GM23338 (cell line): ENCODE results near the gene MLXIPL.

ENCODE experiments used
- EZH2 ChIP-seq: fragments of 200-600 bp; sonication (generic); IDR thresholded peaks from one replicate; pipeline ENCODE4 v1.8.0; 2017; ENCODE audit warnings: antibody characterized with exemption, mild to moderate bottlenecking, low read depth; ENCODE audit not compliant: unreplicated experiment
- EZH2phosphoT487 ChIP-seq: fragments of 200-600 bp; sonication (generic); IDR thresholded peaks from one replicate; pipeline ENCODE4 v1.8.1; 2018; ENCODE audit warnings: antibody characterized with exemption; ENCODE audit not compliant: unreplicated experiment
- JUNB ChIP-seq: IDR thresholded peaks from one replicate; pipeline ENCODE4 v1.6.1; 2016; ENCODE audit warnings: antibody characterized with exemption; ENCODE audit not compliant: unreplicated experiment
- POLR2AphosphoS5 ChIP-seq: IDR thresholded peaks from 2 replicates; pipeline ENCODE4 v1.6.1; 2016; ENCODE audit warnings: antibody characterized with exemption, low read depth
- ZNF331 ChIP-seq: fragments of 250-450 bp; sonication (Bioruptor Pico); IDR thresholded peaks from 2 replicates; pipeline ENCODE4 v1.5.0; 2020; ENCODE audit warnings: low read depth, mild to moderate bottlenecking, moderate library complexity
- TF ChIP-seq, protein P1 (sequence below), 2 experiments: fragments of 200-600 bp in 1 of 2; sonication (generic) in 1 of 2; conservative IDR thresholded peaks; 2 replicates each; pipeline versions ENCODE4 v1.5.1 to v1.6.1; 2016 to 2017; ENCODE audit warnings: antibody characterized with exemption in 2 of 2, low read depth in 2 of 2, mild to moderate bottlenecking in 2 of 2, moderate library complexity in 1 of 2
- TF ChIP-seq, protein P2 (sequence below): IDR thresholded peaks from one replicate; pipeline ENCODE4 v1.6.1; 2018; ENCODE audit warnings: antibody characterized with exemption; ENCODE audit not compliant: unreplicated experiment

DNA sequence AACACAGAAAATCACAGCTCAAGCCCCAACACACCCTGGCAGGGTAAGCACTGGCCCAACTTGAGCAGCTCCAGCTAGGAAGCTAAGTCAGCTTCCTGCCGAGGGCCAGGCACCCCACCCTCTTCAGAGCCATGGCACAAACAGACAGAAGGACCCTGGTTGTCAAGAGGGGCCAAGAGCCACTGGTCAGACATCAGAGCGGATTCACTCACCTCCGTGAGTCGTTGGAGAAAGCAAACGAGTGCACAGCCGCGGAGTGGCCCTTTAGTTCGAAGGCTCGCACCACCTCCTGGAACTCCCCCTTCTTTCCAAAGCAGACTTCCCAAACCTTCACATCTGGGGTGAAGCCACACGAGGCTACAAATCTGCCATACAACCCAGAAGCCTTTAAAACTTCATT is 53.3 kb downstream of the MLXIPL start:
- no peak for TF ChIP-seq EZH2phosphoT487
- TF ChIP-seq, protein P1, sequence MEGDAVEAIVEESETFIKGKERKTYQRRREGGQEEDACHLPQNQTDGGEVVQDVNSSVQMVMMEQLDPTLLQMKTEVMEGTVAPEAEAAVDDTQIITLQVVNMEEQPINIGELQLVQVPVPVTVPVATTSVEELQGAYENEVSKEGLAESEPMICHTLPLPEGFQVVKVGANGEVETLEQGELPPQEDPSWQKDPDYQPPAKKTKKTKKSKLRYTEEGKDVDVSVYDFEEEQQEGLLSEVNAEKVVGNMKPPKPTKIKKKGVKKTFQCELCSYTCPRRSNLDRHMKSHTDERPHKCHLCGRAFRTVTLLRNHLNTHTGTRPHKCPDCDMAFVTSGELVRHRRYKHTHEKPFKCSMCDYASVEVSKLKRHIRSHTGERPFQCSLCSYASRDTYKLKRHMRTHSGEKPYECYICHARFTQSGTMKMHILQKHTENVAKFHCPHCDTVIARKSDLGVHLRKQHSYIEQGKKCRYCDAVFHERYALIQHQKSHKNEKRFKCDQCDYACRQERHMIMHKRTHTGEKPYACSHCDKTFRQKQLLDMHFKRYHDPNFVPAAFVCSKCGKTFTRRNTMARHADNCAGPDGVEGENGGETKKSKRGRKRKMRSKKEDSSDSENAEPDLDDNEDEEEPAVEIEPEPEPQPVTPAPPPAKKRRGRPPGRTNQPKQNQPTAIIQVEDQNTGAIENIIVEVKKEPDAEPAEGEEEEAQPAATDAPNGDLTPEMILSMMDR (conservative IDR thresholded peaks at IDR 0.05; ENCODE audit: low read depth in 2 of 2): no peak
- no peak for TF ChIP-seq POLR2AphosphoS5
- TF ChIP-seq EZH2: no peak
- no peak for TF ChIP-seq ZNF331 (CRISPR knock-in tag)
- TF ChIP-seq, protein P2, sequence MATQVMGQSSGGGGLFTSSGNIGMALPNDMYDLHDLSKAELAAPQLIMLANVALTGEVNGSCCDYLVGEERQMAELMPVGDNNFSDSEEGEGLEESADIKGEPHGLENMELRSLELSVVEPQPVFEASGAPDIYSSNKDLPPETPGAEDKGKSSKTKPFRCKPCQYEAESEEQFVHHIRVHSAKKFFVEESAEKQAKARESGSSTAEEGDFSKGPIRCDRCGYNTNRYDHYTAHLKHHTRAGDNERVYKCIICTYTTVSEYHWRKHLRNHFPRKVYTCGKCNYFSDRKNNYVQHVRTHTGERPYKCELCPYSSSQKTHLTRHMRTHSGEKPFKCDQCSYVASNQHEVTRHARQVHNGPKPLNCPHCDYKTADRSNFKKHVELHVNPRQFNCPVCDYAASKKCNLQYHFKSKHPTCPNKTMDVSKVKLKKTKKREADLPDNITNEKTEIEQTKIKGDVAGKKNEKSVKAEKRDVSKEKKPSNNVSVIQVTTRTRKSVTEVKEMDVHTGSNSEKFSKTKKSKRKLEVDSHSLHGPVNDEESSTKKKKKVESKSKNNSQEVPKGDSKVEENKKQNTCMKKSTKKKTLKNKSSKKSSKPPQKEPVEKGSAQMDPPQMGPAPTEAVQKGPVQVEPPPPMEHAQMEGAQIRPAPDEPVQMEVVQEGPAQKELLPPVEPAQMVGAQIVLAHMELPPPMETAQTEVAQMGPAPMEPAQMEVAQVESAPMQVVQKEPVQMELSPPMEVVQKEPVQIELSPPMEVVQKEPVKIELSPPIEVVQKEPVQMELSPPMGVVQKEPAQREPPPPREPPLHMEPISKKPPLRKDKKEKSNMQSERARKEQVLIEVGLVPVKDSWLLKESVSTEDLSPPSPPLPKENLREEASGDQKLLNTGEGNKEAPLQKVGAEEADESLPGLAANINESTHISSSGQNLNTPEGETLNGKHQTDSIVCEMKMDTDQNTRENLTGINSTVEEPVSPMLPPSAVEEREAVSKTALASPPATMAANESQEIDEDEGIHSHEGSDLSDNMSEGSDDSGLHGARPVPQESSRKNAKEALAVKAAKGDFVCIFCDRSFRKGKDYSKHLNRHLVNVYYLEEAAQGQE: no peak
- TF ChIP-seq JUNB: no peak
